HCT116 (cell line): ENCODE results near the gene KCNK3. TPM values are rescaled to one million over a fixed set of nuclear protein-coding genes. Genes with fewer than 3 reads are reported as not detected.

Experiments used
- ATAC-seq: fragments of 200-7000 bp; cut with Tn5 transposase; 2 replicates; pipeline ENCODE4 v1.9.1; 2020; ENCODE audit warnings: mild to moderate bottlenecking, moderate library complexity
- BruUV-seq: library from RNA; stranded (reverse); fragments of 400-500 nt; replicated peaks from 2 replicates; lab custom pipeline; 2021; lab: Mats Ljungman, UMichigan
- CTCF ChIA-PET: fragments of 300-600 bp; sonication (Branson Sonifier 250); formaldehyde crosslinking; loops from one replicate; lab custom pipeline; 2021; ENCODE audit warnings: antibody characterized with exemption; lab: Charles Lee
- POLR2A ChIA-PET: fragments of 300-600, 350-600 bp; sonication (Branson Sonifier 250); formaldehyde crosslinking; loops from one replicate; lab custom pipeline; 2021; ENCODE audit warnings: antibody characterized with exemption; lab: Charles Lee
- RAD21 ChIA-PET, 2 experiments: fragments of 300-600 bp; sonication (Branson Sonifier 250); formaldehyde crosslinking; loops; one replicate each; lab custom pipeline; 2023; ENCODE audit warnings: low total read pairs in 2 of 2; ENCODE audit not compliant: uncharacterized antibody in 2 of 2, unreplicated experiment in 2 of 2, low non-redundant PET in 1 of 2; lab: Charles Lee
- DNase-seq: peaks from one replicate; pipeline ENCODE4 v3.0.0-alpha.2; 2010; ENCODE audit warnings: low read depth, low spot score
- H2AFZ ChIP-seq: fragments of 200-600 bp; shearing (Covaris generic), sonication (generic); 2 replicates; pipeline ENCODE4 v1.6.1; 2017; ENCODE audit warnings: low read depth, mixed run types, mixed read lengths, antibody characterized with exemption, low read length; ENCODE audit not compliant: poor library complexity, severe bottlenecking
- H3K27ac ChIP-seq: 2 replicates; pipeline ENCODE4 v1.5.1; 2012; ENCODE audit warnings: low read depth, low read length
- H3K27me3 ChIP-seq: fragments of 200-600 bp; sonication (generic); 2 replicates; pipeline ENCODE4 v1.6.1; 2016; ENCODE audit warnings: mixed run types, low read length, mixed read lengths; ENCODE audit not compliant: insufficient read depth
- H3K36me3 ChIP-seq, 2 experiments: fragments of 200-500 bp in 1 of 2; fragments of 200-600 bp in 1 of 2; sonication (Bioruptor generic) in 1 of 2; sonication (generic) in 1 of 2; 2 replicates each; pipeline versions ENCODE4 v1.5.1 to v1.6.1; 2014 to 2016; ENCODE audit warnings: low read length in 2 of 2, inconsistent platforms in 1 of 2, mixed read lengths in 1 of 2, mixed run types in 1 of 2; ENCODE audit not compliant: insufficient read depth in 2 of 2, control insufficient read depth in 1 of 2
- H3K4me1 ChIP-seq, 2 experiments: fragments of 200-600 bp in 1 of 2; sonication (generic) in 1 of 2; 2 replicates each; pipeline versions ENCODE4 v1.5.1 to v1.6.1; 2012 to 2017; ENCODE audit warnings: low read length in 2 of 2, inconsistent platforms in 1 of 2, mild to moderate bottlenecking in 1 of 2, mixed read lengths in 1 of 2, mixed run types in 1 of 2, moderate library complexity in 1 of 2; ENCODE audit not compliant: insufficient read depth in 2 of 2, control insufficient read depth in 1 of 2
- H3K4me2 ChIP-seq: fragments of 200-600 bp; sonication (generic); 2 replicates; pipeline ENCODE4 v1.6.1; 2017; ENCODE audit warnings: mixed run types, low read length, mixed read lengths
- H3K4me3 ChIP-seq, 2 experiments: fragments of 200-600 bp in 1 of 2; sonication (generic) in 1 of 2; replicated peaks in 1 of 2; 2 replicates each; pipeline ENCODE4 v1.5.1; 2011 to 2016; ENCODE audit warnings: low read length in 2 of 2, control low read depth in 1 of 2, low read depth in 1 of 2, mild to moderate bottlenecking in 1 of 2, mixed read lengths in 1 of 2, mixed run types in 1 of 2
- H3K79me2 ChIP-seq: fragments of 200-600 bp; sonication (generic); 2 replicates; pipeline ENCODE4 v1.6.1; 2017; ENCODE audit warnings: mild to moderate bottlenecking, mixed run types, low read length, moderate library complexity, mixed read lengths; ENCODE audit not compliant: insufficient read depth
- H3K9ac ChIP-seq: fragments of 200-600 bp; sonication (generic); 2 replicates; pipeline ENCODE4 v1.6.1; 2016; ENCODE audit warnings: low read length, mixed read lengths
- H3K9me2 ChIP-seq: fragments of 200-600 bp; sonication (generic), shearing (Covaris generic); 2 replicates; pipeline ENCODE4 v1.6.1; 2017; ENCODE audit warnings: mixed run types, mild to moderate bottlenecking, moderate library complexity; ENCODE audit not compliant: insufficient read depth
- H3K9me3 ChIP-seq, 2 experiments: fragments of 200-500 bp in 1 of 2; fragments of 200-600 bp in 1 of 2; sonication (Bioruptor generic) in 1 of 2; sonication (generic) in 1 of 2; 2 replicates each; pipeline ENCODE4 v1.6.1; 2014 to 2017; ENCODE audit warnings: low read length in 2 of 2, mixed read lengths in 2 of 2, inconsistent platforms in 1 of 2, low read depth in 1 of 2, mild to moderate bottlenecking in 1 of 2, mixed run types in 1 of 2, moderate library complexity in 1 of 2; ENCODE audit not compliant: control insufficient read depth in 1 of 2, insufficient read depth in 1 of 2
- H4K20me1 ChIP-seq: fragments of 200-600 bp; sonication (generic), shearing (Covaris generic); 2 replicates; pipeline ENCODE4 v1.6.1; 2017; ENCODE audit warnings: mixed run types, mild to moderate bottlenecking, moderate library complexity; ENCODE audit not compliant: insufficient read depth
- ATF3 ChIP-seq: IDR thresholded peaks from 2 replicates; pipeline ENCODE4 v1.6.1; 2012
- CBX3 ChIP-seq: IDR thresholded peaks from 2 replicates; pipeline ENCODE4 v1.6.1; 2012; ENCODE audit warnings: low read depth
- CEBPB ChIP-seq: IDR thresholded peaks from 2 replicates; pipeline ENCODE4 v1.6.1; 2012; ENCODE audit warnings: low read depth
- EGR1 ChIP-seq: IDR thresholded peaks from 2 replicates; pipeline ENCODE4 v1.6.1; 2012; ENCODE audit warnings: low read depth
- ELF1 ChIP-seq: IDR thresholded peaks from 2 replicates; pipeline ENCODE4 v1.6.1; 2012; ENCODE audit warnings: low read depth, borderline replicate concordance
- EZH2 ChIP-seq: fragments of 200-600 bp; sonication (generic); IDR thresholded peaks from 2 replicates; pipeline ENCODE4 v1.6.1; 2017; ENCODE audit warnings: antibody characterized with exemption, mixed run types
- EZH2phosphoT487 ChIP-seq: fragments of 200-600 bp; IDR thresholded peaks from 2 replicates; pipeline ENCODE4 v1.6.1; 2018; ENCODE audit warnings: antibody characterized with exemption, borderline replicate concordance
- FOSL1 ChIP-seq: IDR thresholded peaks from 2 replicates; pipeline ENCODE4 v1.6.1; 2012; ENCODE audit warnings: low read depth
- JUND ChIP-seq: IDR thresholded peaks from 2 replicates; pipeline ENCODE4 v1.6.1; 2012
- MAX ChIP-seq: IDR thresholded peaks from 2 replicates; pipeline ENCODE4 v1.6.1; 2012
- POLR2AphosphoS5 ChIP-seq: IDR thresholded peaks from 2 replicates; pipeline ENCODE4 v1.6.1; 2011; ENCODE audit warnings: mild to moderate bottlenecking, low read depth, low read length, moderate library complexity
- RAD21 ChIP-seq: IDR thresholded peaks from 2 replicates; pipeline ENCODE4 v1.6.1; 2012; ENCODE audit warnings: low read depth, mild to moderate bottlenecking
- SIN3A ChIP-seq: IDR thresholded peaks from 2 replicates; pipeline ENCODE4 v1.6.1; 2012; ENCODE audit warnings: low read depth
- SP1 ChIP-seq: IDR thresholded peaks from 2 replicates; pipeline ENCODE4 v1.6.1; 2012; ENCODE audit warnings: low read depth
- SRF ChIP-seq: IDR thresholded peaks from 2 replicates; pipeline ENCODE4 v1.6.1; 2012; ENCODE audit warnings: low read depth
- TCF7L2 ChIP-seq: IDR thresholded peaks from 2 replicates; pipeline ENCODE4 v1.7.0; 2011; ENCODE audit warnings: borderline replicate concordance, inconsistent platforms; ENCODE audit not compliant: insufficient read depth, insufficient read length; ENCODE audit errors: extremely low read depth
- YY1 ChIP-seq: IDR thresholded peaks from 2 replicates; pipeline ENCODE4 v1.6.1; 2011; ENCODE audit warnings: low read length, low read depth, moderate library complexity, mild to moderate bottlenecking; ENCODE audit not compliant: insufficient replicate concordance; ENCODE audit errors: extremely low read depth
- ZBTB33 ChIP-seq: IDR thresholded peaks from 2 replicates; pipeline ENCODE4 v1.6.1; 2011; ENCODE audit warnings: mild to moderate bottlenecking, low read length, moderate library complexity; ENCODE audit not compliant: insufficient replicate concordance; ENCODE audit errors: extremely low read depth
- intact Hi-C: fragments of 100-400 bp; cut with micrococcal nuclease; formaldehyde crosslinking; loops from 2 replicates; pipeline ENCODE4 v1.10.0; 2022
- total RNA-seq: library from RNA; stranded (reverse); gene quantifications from one replicate; pipeline ENCODE4 v1.2.1, GENCODE V29; 2021; ENCODE audit not compliant: unreplicated experiment

Gene KCNK3
- total RNA-seq, 1 experiment from 2014 or later: 0.71 TPM

- Histone ChIP-seq H3K27ac (no peak overlapping the region), H3K9me2 (no peaks in the 10 kb centered on the region), H3K4me3 (no peak overlapping the region), H3K9me3 (no peaks in the 10 kb centered on the region), H3K36me3 (no peaks in the 10 kb centered on the region), H3K4me1 (peaks cover 6 to 19% of the 10 kb centered on the region in 2 experiments), H2AFZ (no peak overlapping the region), H3K79me2 (no peaks in the 10 kb centered on the region), H3K9ac (no peak overlapping the region), H3K27me3 (no peaks in the 10 kb centered on the region), H3K4me2 (no peak overlapping the region), H4K20me1 (no peaks in the 10 kb centered on the region)
- RAD21 ChIA-PET: no interaction called here
- ATAC-seq: no peak
- no peak for DNase-seq
- CTCF ChIA-PET: no interaction called here
- BruUV-seq: no TSS peak
- POLR2A ChIA-PET: interaction anchor here (1.0 kb wide), 2 partner anchors 27 to 32 kb away, joined by 3 read pairs; no protein-coding TSS in a partner anchor
- intact Hi-C loops: no loop called here
- TF ChIP-seq ATF3: no peak
- TF ChIP-seq ELF1: no peak
- TF ChIP-seq EZH2phosphoT487: no peak
- TF ChIP-seq EZH2: no peak
- no peak for TF ChIP-seq SP1
- no peak for TF ChIP-seq JUND
- TF ChIP-seq FOSL1: no peak
- TF ChIP-seq RAD21: no peak
- no peak for TF ChIP-seq POLR2AphosphoS5
- TF ChIP-seq CBX3: no peak
- no peak for TF ChIP-seq YY1
- no peak for TF ChIP-seq SRF
- no peak for TF ChIP-seq EGR1
- no peak for TF ChIP-seq ZBTB33
- no peak for TF ChIP-seq CEBPB
- TF ChIP-seq SIN3A: no peak
- TF ChIP-seq TCF7L2: no peak
- TF ChIP-seq MAX: no peak
Observed at GRCh38 chr2:26694001-26694400, 1.5 kb downstream of the KCNK3 start.
